Left cardiac atrium (tissue), 4 donors: ENCODE results near the gene FGD6. TPM values are rescaled to one million over a fixed set of nuclear protein-coding genes. Genes with fewer than 3 reads are reported as not detected.
"Not testable (repeated sequence)": the region's sequence is repeated elsewhere in the genome, so short reads cannot be mapped to it uniquely, and the experiment has no call there.

Source experiments
- ATAC-seq, 2 donors: fragments of 200-7000 bp; cut with Tn5 transposase; one replicate each; pipeline ENCODE4 v1.9.1; 2020; ENCODE audit warnings: mild to moderate bottlenecking in 2 of 2, moderate library complexity in 2 of 2
- DNase-seq: peaks from one replicate; pipeline ENCODE4 v3.0.0-alpha.2; 2020
- intact Hi-C, 2 donors: fragments of 100-400 bp; cut with DNase I; formaldehyde crosslinking; loops; one replicate each; pipeline versions ENCODE4 v1.14.1 to v1.15.1; 2022 to 2023
- long read RNA-seq: library from polyadenylated mRNA; unstranded; transcript quantifications from one replicate; pipeline ENCODE4 v2.0.0, GENCODE V29; 2021
- total RNA-seq, 2 donors: library from RNA; stranded (reverse); fragmentation: NEBNext Ultra II Directional; extraction: Animal tissue kit (Norgen Biotek cat#: 25700); gene quantifications; one replicate each; pipeline ENCODE4 v1.2.1, GENCODE V29; 2021
- donor health status: DM: no; HTN: yes; CAD: no.
- donor health status: DM: no; HTN: yes; CAD: no; lungs with severe emphysema.
- donor health status: DM: yes; HTN: yes; CAD: no.
- donor health status: Dilated cardiomyopathy.

Gene FGD6
- 10 to 100 TPM; 16.2 to 16.3 TPM for total RNA-seq
- long read RNA-seq, full-length matches to known transcripts = 1 of 6 reads
- long read RNA-seq, partial matches to known transcripts = 5 of 6 reads
- long read RNA-seq, other reads (novel, unspliced or antisense) = 0 of 6 reads

DNA sequence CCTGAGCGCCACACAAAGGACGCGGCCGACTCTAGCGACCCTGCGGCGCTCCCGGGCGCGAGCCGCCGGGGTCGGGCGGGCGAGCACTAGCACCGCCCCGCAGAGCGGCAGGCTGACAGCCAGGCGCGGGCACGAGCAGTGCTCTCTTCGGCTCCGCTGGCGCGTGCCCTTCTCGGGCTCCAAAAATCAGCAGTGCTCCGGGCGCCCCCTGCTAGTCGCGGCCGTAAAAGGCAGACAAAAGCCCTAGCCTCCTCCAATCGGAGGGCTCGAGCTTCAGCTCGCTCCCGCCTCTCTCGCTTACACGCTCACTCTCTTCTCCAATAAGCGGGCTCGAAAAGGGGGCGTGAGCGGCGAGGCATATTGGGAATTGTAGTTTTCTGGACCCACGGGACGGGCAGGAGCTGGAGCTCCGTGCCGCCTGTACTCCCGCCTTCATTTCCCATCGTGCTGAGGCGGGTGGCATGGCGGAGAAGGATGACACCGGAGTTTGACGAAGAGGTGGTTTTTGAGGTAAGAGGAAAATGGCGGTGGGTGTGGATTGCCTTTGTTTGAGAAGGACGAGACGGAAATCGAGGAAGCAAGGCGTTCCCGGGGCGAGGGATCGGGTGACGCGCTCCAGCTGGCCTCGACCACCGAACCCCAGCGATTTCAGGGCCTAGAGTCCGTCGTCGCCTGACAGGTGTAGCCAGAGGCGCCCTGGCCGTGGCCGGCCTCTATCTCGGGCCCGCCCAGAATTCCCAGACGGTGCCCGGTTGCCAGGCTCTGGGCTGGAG lies at the start of gene FGD6, which contains the start of gene VEZT:
FGD6 (minus strand) TSS at position 91 of the 773 bp plus-strand sequence. CDS start 227 bp downstream, outside the sequence.
VEZT (plus strand) TSS at position 431 of the 773 bp plus-strand sequence; CDS start at position 475, 44 bp downstream.
- DNase-seq = peak; percentile 99
- intact Hi-C loops = loop anchor here (5.0 to 10.0 kb wide), 2 partner anchors 93 to 100 kb away; no protein-coding TSS in a partner anchor
- ATAC-seq = peak; percentile 95 to 97

DNA sequence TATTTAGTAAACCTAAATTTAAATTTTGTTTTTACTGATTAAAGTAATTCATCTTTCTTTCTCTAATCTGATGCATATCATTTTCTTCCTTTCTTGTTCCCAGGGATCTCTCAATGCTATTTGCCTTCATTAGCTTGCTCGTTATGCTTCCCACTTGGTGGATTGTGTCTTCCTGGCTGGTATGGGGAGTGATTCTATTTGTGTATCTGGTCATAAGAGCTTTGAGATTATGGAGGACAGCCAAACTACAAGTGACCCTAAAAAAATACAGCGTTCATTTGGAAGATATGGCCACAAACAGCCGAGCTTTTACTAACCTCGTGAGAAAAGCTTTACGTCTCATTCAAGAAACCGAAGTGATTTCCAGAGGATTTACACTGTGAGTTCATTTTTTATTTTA lies 49.0 kb upstream of the FGD6 start:
- DNase-seq = no peak
- ATAC-seq = peak; percentile 24 to 34
- intact Hi-C loops = no loop called here

DNA sequence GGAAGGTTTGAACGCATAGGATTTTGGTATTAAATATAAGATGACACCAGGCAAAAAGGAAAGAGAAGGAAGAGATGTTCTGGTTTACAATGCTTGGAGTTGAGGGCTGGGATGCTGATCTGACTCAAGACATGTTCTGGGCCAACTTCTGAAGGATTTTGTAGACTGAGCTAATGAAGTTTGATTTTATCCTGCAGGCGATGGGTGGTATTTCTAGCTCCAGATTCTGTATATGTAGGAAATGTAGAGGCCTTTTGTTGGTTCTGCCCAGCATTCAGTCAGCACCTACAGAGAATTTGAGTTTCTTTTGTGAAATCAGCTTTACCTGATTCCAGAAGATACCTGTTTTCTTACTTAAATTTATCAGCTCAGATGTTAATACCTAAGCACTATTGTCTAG lies 48.5 kb upstream of the FGD6 start:
- no peak for DNase-seq
- no peak for ATAC-seq
- intact Hi-C loops = no loop called here

DNA sequence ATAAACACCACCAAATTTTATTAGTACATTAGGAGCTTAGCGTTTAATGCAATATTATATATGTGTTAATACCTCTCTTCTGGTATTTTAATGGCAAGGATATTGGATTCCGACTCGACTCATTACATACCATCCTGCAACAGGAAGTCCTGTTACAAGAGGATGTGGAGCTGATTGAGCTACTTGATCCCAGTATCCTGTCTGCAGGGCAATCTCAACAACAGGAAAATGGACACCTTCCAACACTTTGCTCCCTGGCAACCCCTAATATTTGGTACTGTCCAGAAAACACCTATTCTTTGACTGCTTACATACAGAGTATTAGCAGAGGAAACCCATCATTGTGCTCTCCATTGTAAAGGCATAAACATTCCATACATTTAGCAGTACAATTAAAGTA lies 45.5 kb upstream of the FGD6 start:
- ATAC-seq (peak; percentile 35 to 65), DNase-seq (no peak)
- intact Hi-C loops = no loop called here

DNA sequence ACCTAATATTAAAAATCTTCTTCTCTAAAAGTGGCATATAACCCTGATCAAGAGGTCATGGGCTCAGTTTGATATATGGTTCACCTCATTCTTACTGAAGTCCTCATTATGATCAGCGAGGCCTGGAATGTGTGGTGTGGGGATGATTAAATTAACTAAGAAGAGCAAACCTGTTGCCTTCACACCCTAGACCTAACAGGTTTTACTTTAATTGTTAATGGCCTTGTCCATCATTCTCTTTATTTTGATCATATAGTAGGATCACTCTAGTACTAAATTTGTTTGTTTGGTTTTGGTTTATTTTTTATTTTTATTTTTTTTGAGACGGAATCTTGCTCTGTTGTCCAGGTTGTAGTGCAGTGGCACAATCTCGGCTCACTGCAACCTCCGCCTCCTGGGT lies 43.8 kb upstream of the FGD6 start:
- intact Hi-C loops = no loop called here

DNA sequence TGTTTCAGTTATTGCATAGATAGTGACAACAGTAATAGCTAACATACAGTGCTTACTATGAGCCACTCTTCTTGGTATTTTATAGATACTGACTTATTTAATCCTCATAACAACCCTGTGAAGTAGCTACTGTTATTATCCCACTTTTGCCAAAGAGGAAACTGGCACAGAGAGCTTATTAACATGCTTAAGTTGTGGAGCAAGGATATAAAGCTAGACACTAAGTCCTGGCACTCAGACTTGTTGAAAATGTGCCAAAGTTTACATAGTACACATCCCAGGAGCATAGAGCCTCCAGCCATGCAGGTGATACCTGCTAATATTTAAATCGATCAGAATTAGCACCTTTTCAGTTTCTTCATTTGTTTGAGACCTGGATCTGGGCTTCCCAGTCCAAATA lies 42.1 kb upstream of the FGD6 start:
- intact Hi-C loops = no loop called here
- ATAC-seq (no peak), DNase-seq (no peak)

More for the DNA sequence above, 43.8 kb upstream of the FGD6 start:
- DNase-seq = no peak
- no peak for ATAC-seq

DNA sequence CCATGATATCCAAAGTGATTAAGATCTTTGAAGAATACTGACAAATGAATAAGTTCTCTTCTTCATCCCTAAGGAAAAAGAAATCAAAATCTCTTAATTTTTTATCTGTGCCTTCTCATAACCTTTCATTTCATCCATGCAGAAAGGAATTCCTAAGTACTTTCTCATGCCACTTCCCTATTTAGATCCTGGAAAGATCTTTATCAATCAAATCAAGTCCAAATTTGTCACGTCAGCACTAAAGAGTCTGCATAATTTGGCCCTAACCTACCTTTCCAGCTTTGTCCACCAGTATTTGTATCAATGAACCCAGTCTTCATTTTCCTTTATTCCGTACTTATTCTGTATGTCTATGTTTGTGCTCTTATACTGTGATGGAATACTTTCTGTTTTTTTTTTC lies 41.5 kb upstream of the FGD6 start:
- intact Hi-C loops = no loop called here
- ATAC-seq = no peak
- DNase-seq = no peak

DNA sequence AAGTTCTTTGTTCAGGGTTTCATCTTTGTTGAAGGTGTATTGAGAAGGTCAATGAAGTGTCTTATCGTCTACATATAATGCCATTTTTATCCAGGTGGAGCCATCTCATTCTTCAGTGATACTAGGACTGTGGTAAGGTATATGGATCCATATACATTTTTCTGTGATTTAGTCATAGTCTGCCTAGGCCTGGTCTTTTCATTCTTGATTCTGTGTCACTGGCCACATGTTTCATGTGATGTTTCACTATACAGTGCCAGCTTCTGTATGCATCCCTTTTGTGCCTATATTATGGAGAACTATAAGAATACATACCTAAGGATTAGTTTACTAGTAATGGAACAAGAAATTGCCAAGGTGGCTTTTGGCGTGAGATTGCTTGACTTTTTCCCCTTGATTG lies 40.9 kb upstream of the FGD6 start:
- DNase-seq = no peak
- no peak for ATAC-seq
- intact Hi-C loops = no loop called here

DNA sequence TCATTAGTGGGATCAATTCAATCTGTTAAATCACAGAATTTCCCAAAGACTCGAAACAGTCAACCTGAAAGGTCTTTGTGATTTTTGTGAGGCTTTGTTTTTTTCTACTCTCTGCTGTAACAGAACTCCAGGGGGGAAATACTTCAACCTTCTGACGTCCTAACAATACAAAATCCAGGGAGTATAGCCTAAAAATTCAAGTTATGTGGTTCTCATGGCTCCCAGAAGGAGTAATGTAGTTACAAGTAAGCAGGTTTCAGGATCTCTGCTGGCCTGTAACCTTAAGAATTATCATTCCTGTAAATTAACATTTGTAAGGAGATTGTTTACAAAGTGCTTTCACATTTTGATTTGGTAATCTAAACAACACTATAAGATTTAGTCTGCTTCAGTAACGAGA lies 40.3 kb upstream of the FGD6 start:
- ATAC-seq = no peak

DNA sequence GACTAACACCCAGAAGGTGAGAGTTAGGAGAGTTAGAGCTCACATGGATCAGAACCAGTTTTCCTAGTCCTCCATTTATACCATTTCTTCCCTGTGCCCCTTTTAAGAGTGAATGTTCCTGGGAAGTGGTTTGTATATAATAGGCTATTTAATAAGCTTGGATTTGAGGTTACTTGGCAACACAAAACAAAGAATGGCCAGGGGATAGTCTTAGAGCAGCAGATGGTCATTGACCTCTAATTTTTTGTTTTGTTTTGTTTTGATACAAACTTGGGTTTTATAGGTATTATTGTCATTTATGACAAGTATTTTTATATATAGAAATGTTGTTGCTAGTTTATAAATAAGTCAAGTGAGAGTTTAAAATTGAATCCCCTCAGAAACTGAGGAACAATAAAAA lies 36.1 kb upstream of the FGD6 start:
- intact Hi-C loops = no loop called here
- ATAC-seq (no peak), DNase-seq (no peak)

More for the DNA sequence above, 40.3 kb upstream of the FGD6 start:
- DNase-seq = no peak
- intact Hi-C loops = no loop called here

DNA sequence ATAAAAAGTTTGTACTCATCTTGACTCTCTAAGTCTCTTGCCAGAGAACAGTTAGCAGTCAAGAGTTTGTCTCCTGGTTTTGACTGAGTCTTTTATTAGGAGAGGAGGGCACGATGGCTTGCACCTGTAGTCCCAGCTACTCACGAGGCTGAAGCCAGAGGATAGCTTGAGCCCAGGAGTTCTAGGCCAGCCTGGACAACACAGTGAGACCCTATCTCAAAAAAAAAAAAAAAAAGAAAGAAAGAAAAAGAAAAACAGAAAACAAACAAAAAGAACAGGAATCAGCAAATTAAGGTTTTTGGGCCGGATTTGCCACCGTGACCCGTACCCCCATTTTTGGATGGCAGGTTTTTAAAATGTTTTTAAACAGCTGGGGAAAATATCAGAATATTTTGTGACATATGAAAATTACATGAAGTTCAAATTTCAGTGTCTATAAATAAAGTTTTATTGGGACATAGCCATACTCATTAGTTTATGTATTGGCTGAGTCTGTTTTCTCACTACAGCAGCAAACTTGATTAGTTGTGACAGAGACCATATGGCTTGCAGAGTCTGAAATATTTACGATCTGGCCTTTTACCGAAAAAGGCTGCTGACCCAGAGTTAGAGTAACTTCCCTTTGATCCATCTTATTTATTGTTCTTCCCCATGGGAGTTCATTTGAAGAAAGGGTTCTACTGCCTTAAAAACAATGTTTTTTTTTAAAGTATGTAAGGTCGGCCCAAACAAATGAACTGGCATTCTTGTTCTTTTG lies 31.5 kb upstream of the FGD6 start:
- intact Hi-C loops = no loop called here
- ATAC-seq (no peak), DNase-seq (no peak)

DNA sequence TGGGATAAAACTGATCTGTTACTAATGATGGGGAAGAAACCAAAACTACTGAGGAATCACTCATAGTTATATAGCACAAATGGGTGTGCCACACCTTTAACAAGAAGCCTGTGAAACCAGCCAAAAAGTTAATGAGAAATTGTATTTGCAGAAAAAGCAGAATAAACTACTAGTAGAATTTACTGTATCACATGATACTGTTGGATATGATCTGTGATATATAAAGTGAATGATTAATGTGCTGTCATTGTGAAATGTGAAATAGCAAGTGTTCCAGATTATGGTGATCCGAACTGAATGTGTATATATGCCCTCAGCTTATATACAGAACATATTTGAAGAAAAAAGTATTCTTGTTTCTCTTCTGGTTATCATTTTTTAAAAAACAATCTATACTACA lies 30.8 kb upstream of the FGD6 start:
- DNase-seq (no peak), ATAC-seq (no peak)
- intact Hi-C loops = no loop called here

DNA sequence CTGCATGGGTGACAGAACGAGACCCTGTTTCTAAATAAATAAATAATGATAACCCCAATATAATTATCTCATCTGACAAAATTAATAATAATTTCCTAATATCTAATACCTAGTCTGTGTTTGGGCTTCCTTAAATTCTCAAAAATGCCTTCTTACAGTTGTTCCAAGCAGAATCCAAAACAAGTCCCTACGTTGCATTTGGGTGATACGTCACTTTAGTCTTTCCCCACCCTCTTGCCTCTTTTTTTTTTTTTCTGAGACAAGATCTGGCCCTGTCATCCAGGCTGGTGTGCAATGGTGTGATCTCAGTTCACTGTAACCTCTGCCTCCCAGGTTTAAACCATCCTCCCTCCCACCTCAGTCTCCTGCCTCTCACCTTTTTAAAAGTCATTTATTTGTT lies 27.1 kb upstream of the FGD6 start:
- DNase-seq (no peak), ATAC-seq (no peak)
- intact Hi-C loops = no loop called here

DNA sequence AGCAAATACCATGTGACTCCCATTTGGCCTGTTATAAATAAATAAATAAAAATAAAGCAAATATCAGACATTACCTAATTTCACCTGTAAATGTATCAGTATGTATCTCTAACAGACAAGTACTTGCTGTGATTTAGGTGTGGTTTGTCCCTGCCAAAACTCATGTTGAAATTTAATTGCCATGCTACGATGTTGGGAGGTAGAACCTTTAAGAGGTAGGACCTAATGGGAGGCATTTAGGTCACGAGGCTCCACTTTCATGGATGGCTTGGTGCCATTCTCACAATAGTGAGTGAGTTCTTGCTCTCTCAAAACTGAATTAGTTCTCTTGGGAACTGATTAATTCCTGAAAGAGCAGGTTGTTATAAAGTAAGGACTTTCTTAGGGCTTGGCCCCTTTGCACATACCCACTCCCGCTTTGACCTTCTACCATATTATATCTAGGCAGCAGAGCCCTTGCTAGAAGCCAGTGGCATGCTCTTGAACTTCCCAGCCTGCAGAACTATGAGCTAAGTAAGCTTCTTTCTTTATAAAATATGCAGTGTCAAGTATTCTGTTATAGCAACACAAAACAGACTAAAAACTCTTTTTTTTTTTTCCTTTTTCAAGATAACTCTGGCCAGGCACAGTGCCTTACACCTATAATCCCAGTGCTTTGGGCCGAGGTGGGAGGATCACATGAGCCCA lies 26.4 kb upstream of the FGD6 start:
- no peak for ATAC-seq
- DNase-seq = no peak
- intact Hi-C loops = no loop called here

DNA sequence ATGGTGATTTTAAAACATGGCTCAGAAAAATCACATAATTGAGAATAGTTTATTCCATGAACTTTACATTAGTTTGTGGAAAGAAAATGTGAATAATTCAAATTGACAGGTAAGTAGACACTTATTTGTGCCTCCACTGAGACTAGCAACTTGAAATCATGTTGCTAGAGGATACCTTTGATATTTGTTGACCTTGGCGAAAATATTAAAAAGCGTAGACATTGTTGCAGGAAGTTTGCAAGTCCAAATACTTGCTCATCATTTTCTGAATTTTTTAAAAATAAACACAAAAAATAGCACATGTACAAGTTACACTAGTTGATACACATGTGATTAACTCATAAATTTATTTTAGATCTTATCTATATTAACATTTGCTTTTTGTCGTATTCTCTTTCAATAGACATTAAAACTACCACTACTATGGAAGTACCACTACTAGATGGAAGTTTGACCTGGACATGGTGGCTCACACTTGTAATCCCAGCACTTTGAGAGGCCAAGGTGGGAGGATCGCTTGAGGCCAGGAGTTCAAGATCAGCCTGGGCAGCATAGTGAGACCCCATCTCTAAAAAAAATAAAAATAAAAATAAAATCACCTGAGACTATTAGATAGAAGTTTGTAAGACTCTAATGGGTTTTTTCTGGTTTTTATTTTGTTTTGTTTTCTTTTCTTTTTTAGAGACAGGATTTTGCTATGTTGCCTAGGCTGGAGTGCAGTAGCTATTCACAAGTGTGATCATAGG lies 24.7 kb upstream of the FGD6 start:
- no peak for ATAC-seq
- no peak for DNase-seq
- intact Hi-C loops = no loop called here

DNA sequence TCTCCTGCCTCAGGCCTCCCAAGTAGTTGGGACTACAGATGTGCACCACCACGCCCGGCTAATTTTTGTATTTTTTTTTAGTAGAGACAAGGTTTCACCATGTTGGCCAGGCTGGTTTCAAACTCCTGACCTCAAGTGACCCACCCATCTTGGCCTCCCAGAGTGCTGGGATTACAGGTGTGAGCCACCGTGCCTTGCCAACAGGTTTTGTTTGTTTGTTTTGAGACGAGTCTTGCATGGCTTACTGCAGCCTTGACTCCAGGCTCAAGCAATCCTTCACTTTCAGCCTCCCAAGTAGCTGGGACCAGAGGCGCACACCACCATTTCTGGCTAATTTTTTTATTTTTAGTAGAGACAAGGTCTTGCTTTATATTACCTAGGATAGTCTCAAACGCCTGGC lies 23.9 kb upstream of the FGD6 start:
- intact Hi-C loops, ATAC-seq, DNase-seq: not testable (repeated sequence)

DNA sequence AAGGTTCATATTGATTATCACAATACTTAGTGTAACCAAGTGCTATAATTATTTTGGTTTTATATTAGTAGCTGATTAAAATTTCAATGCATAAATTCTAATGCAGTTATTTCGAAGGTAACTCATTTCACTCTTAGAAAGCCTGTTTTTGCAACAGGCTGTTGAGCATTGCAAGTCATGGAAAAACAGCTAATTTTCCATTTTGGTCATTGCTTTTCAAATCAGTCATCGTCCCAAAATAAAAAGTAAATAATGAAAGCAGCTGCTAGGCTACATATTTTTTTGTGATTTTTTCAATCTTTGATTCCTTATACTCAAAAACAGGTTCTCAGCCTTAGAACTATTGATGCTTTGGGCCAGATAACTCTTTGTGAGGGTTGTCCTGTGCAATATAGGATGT lies 23.3 kb upstream of the FGD6 start:
- ATAC-seq (no peak), DNase-seq (no peak)
- intact Hi-C loops = no loop called here

DNA sequence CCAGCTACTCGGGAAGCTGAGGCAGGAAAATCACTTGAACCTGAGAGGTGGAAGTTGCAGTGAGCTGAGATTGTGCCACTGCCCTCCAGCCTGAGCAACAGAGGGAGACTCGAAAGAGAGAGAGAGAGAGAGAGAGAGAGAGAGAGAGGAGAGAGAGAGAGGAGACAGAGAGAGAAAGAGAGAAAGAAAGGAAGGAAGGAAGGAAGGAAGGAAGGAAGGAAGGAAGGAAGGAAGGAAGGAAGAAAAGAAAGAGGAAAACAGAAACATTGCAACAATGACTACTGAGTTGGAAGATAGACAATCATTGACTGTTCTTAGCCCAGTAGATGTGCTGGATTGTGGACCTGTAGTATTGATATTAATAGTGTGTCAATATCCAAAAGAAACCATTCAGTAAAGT lies 22.6 kb upstream of the FGD6 start:
- intact Hi-C loops, ATAC-seq, DNase-seq: not testable (repeated sequence)

DNA sequence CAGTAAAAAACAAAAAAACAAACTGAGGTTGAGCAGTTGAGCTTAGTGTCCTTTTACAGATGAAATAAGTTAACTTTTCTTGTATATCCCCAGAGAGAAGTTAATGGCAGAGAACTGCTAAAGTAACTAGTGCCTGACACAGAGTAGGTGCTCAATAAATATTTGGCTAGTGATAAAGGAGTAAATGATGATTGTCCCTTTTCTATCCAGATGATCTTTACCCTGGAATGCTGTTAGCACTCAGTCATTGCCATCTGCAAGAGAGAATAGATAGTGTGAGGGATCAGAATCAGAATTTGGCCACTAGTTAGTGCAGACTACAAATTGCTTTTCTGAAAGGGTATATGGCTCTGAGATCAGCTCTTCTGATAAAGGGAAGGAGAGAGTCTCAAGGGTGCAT lies 21.9 kb upstream of the FGD6 start:
- intact Hi-C loops = no loop called here
- ATAC-seq = no peak
- no peak for DNase-seq
